Urinary bladder (tissue), 4 donors: ENCODE data around the gene BLID. TPM values are rescaled to one million over a fixed set of nuclear protein-coding genes. Genes with fewer than 3 reads are reported as not detected.
A peak's percentile ranks its signal among the peaks of the same experiment; 100 is the strongest.

Experiments used
- DNase-seq: peaks from one replicate; pipeline ENCODE4 v3.0.0-alpha.2; 2015; ENCODE audit errors: extremely low spot score
- H3K27ac ChIP-seq: one replicate; pipeline ENCODE4 v1.5.1; 2013; ENCODE audit warnings: low read depth, mild to moderate bottlenecking, moderate library complexity
- H3K36me3 ChIP-seq: one replicate; pipeline ENCODE4 v1.6.1; 2013; ENCODE audit warnings: mild to moderate bottlenecking, moderate library complexity; ENCODE audit not compliant: insufficient read depth
- H3K4me1 ChIP-seq: one replicate; pipeline ENCODE4 v1.6.1; 2013; ENCODE audit warnings: mild to moderate bottlenecking, moderate library complexity; ENCODE audit not compliant: insufficient read depth
- H3K4me3 ChIP-seq: one replicate; pipeline ENCODE4 v1.5.1; 2013; ENCODE audit warnings: low read depth, low read length
- WGBS: extraction: QIAGEN DNeasy Blood & Tissue Kit; methylation state at CpG from one replicate; pipeline ENCODE4 v1.1.7; 2013; 5-methylcytosine and 5-hydroxymethylcytosine counted together
- polyA plus RNA-seq: library from polyadenylated mRNA; stranded (reverse); fragments of 200-250 nt; gene quantifications from one replicate; pipeline ENCODE4 v1.2.3, GENCODE V29; 2013
- total RNA-seq: library from RNA; depleted of rRNA; stranded (reverse); fragments of >200 nt; gene quantifications from one replicate; pipeline ENCODE4 v1.2.3, GENCODE V29; 2014
- donor health status: healthy with polysubstance abuse.
- donor health status: healthy.

Gene BLID
- total and polyA plus RNA-seq, 2 donors = 15.6 TPM; not detected in 1

- H3K4me3 ChIP-seq = peak overlapping the region; percentile 25
- peak; percentile 49 for DNase-seq
- WGBS = 30% methylated on average over 12 of the region's 12 CpGs
- no peaks in the 10 kb centered on the region for H3K4me1 ChIP-seq
- peak overlapping the region; percentile 49 for H3K27ac ChIP-seq
- no peaks in the 10 kb centered on the region for H3K36me3 ChIP-seq
Observed at GRCh38 chr11:122096272-122097112, 19.5 kb downstream of the BLID start.

GRCh38 chr11:122095681-122096262 lies 20.2 kb downstream of the BLID start:
- 33% methylated on average over 12 of the region's 12 CpGs for WGBS

GRCh38 chr11:122094836-122095235 lies 21.2 kb downstream of the BLID start:
- Histone ChIP-seq H3K27ac (peak overlapping the region; percentile 50), H3K4me1 (no peaks in the 10 kb centered on the region), H3K36me3 (no peaks in the 10 kb centered on the region), H3K4me3 (no peak overlapping the region)
- DNase-seq = no peak
- WGBS = 45% methylated on average over 4 of the region's 4 CpGs

More at GRCh38 chr11:122095681-122096262, 20.2 kb downstream of the BLID start:
- Histone ChIP-seq H3K4me1 (no peaks in the 10 kb centered on the region), H3K27ac (peak overlapping the region; percentile 23), H3K36me3 (no peaks in the 10 kb centered on the region), H3K4me3 (peak overlapping the region; percentile 8)
- no peak for DNase-seq

- WGBS = 66% methylated on average over 5 of the region's 5 CpGs
- H3K27ac ChIP-seq = peak overlapping the region; percentile 48
Observed at GRCh38 chr11:122093731-122094275, 22.2 kb downstream of the BLID start.

GRCh38 chr11:122091835-122092234 lies 24.2 kb downstream of the BLID start:
- Histone ChIP-seq H3K36me3 (no peaks in the 10 kb centered on the region), H3K27ac (no peak overlapping the region), H3K4me3 (no peak overlapping the region), H3K4me1 (no peaks in the 10 kb centered on the region)
- no peak for DNase-seq
- 97% methylated on average over 1 of the region's 1 CpG for WGBS

More at GRCh38 chr11:122093731-122094275, 22.2 kb downstream of the BLID start:
- no peaks in the 10 kb centered on the region for H3K4me1 ChIP-seq
- no peak for DNase-seq
- no peaks in the 10 kb centered on the region for H3K36me3 ChIP-seq
- no peak overlapping the region for H3K4me3 ChIP-seq

- Histone ChIP-seq H3K27ac (no peak overlapping the region), H3K4me1 (no peaks in the 10 kb centered on the region)
- 36% methylated on average over 1 of the region's 1 CpG for WGBS
Observed at GRCh38 chr11:122089111-122089510, 26.9 kb downstream of the BLID start.

GRCh38 chr11:122085712-122086111 lies 30.3 kb downstream of the BLID start:
- Histone ChIP-seq H3K4me3 (no peak overlapping the region), H3K36me3 (no peaks in the 10 kb centered on the region), H3K4me1 (no peaks in the 10 kb centered on the region), H3K27ac (no peak overlapping the region)
- 40% methylated on average over 3 of the region's 3 CpGs for WGBS
- no peak for DNase-seq

More at GRCh38 chr11:122089111-122089510, 26.9 kb downstream of the BLID start:
- H3K36me3 ChIP-seq = no peaks in the 10 kb centered on the region
- no peak overlapping the region for H3K4me3 ChIP-seq
- DNase-seq = no peak

- no peak overlapping the region for H3K27ac ChIP-seq
- WGBS = 29% methylated on average over 1 of the region's 1 CpG
- H3K36me3 ChIP-seq = no peaks in the 10 kb centered on the region
- H3K4me3 ChIP-seq = no peak overlapping the region
- DNase-seq = no peak
- H3K4me1 ChIP-seq = no peaks in the 10 kb centered on the region
Observed at GRCh38 chr11:122085264-122085663, 30.8 kb downstream of the BLID start.

GRCh38 chr11:122082205-122082604 lies 33.8 kb downstream of the BLID start:
- H3K27ac ChIP-seq = no peak overlapping the region
- peaks cover 2% of the 10 kb centered on the region for H3K36me3 ChIP-seq
- 76% methylated on average over 2 of the region's 2 CpGs for WGBS
- DNase-seq = no peak
- no peak overlapping the region for H3K4me3 ChIP-seq
- no peaks in the 10 kb centered on the region for H3K4me1 ChIP-seq

- Histone ChIP-seq H3K36me3 (peaks cover 2% of the 10 kb centered on the region), H3K27ac (no peak overlapping the region), H3K4me1 (no peaks in the 10 kb centered on the region), H3K4me3 (no peak overlapping the region)
- no peak for DNase-seq
Observed at GRCh38 chr11:122081073-122081472, 34.9 kb downstream of the BLID start.

- H3K27ac ChIP-seq = no peak overlapping the region
- WGBS = 81% methylated on average over 1 of the region's 1 CpG
- H3K4me1 ChIP-seq = no peaks in the 10 kb centered on the region
- H3K36me3 ChIP-seq = peaks cover 2% of the 10 kb centered on the region
- no peak overlapping the region for H3K4me3 ChIP-seq
- no peak for DNase-seq
Observed at GRCh38 chr11:122077459-122077858, 38.6 kb downstream of the BLID start.

GRCh38 chr11:122076512-122077120 lies 39.4 kb downstream of the BLID start:
- DNase-seq = no peak
- WGBS = 94% methylated on average over 6 of the region's 6 CpGs
- Histone ChIP-seq H3K4me1 (no peaks in the 10 kb centered on the region), H3K27ac (no peak overlapping the region), H3K4me3 (no peak overlapping the region), H3K36me3 (peaks cover 2% of the 10 kb centered on the region)

- whole genome bisulfite sequencing = 83% methylated on average over 3 of the region's 3 CpGs
- DNase-seq = no peak
- Histone ChIP-seq H3K4me3 (no peak overlapping the region), H3K27ac (no peak overlapping the region), H3K4me1 (no peaks in the 10 kb centered on the region), H3K36me3 (peaks cover 1% of the 10 kb centered on the region)
Observed at GRCh38 chr11:122075016-122075415, 41.0 kb downstream of the BLID start.

- Histone ChIP-seq H3K36me3 (no peaks in the 10 kb centered on the region), H3K4me1 (no peaks in the 10 kb centered on the region), H3K4me3 (no peak overlapping the region), H3K27ac (no peak overlapping the region)
- DNase-seq = no peak
Observed at GRCh38 chr11:122074022-122074421, 42.0 kb downstream of the BLID start.
